Stimulated activated CD4-positive, alpha-beta T cell treated with anti-CD3 and anti-CD28 coated beads, Interleukin-4, amount 100 ng/mL, for 48 hours (primary cell): Measurements from ENCODE around the gene SEC22A.

ENCODE experiments used
- DNase-seq, 2 donors: peaks; one replicate each; pipeline ENCODE4 v3.0.0-alpha.2; 2020; ENCODE audit warnings: low read depth in 2 of 2

The SEC22A gene

GRCh38 chr3:123201557-123202427 is at the start of gene SEC22A:
TSS of gene SEC22A (plus strand) at chr3:123201943. CDS start at chr3:123209218, 7,275 bp downstream.
- DNase-seq = peak; percentile 92

- no peak for DNase-seq
These were observed 49.1 kb upstream of the SEC22A start for GRCh38 chr3:123152687-123153086.

- no peak for DNase-seq
These were observed 48.4 kb upstream of the SEC22A start for GRCh38 chr3:123153125-123154019.

- DNase-seq = no peak
These were observed 47.4 kb upstream of the SEC22A start for GRCh38 chr3:123154020-123154985.

- no peak for DNase-seq
These were observed 46.2 kb upstream of the SEC22A start for GRCh38 chr3:123155471-123156011.

- no peak for DNase-seq
These were observed 45.3 kb upstream of the SEC22A start for GRCh38 chr3:123156276-123156995.

GRCh38 chr3:123157209-123157597 is 44.5 kb upstream of the SEC22A start:
- DNase-seq = no peak

- DNase-seq = no peak
These were observed 44.0 kb upstream of the SEC22A start for GRCh38 chr3:123157598-123158287.

- DNase-seq = no peak
These were observed 43.4 kb upstream of the SEC22A start for GRCh38 chr3:123158330-123158729.

GRCh38 chr3:123158899-123159390 is 42.8 kb upstream of the SEC22A start:
- no peak for DNase-seq

- DNase-seq = no peak
These were observed 41.7 kb upstream of the SEC22A start for GRCh38 chr3:123159926-123160635.

GRCh38 chr3:123161167-123161566 is 40.6 kb upstream of the SEC22A start:
- no peak for DNase-seq

- DNase-seq = no peak
These were observed 38.6 kb upstream of the SEC22A start for GRCh38 chr3:123163141-123163540.

GRCh38 chr3:123165163-123165562 is 36.6 kb upstream of the SEC22A start:
- no peak for DNase-seq

- DNase-seq = no peak
These were observed 34.1 kb upstream of the SEC22A start for GRCh38 chr3:123167686-123168085.

GRCh38 chr3:123168122-123168521 is 33.6 kb upstream of the SEC22A start:
- DNase-seq = no peak

- no peak for DNase-seq
These were observed 33.1 kb upstream of the SEC22A start for GRCh38 chr3:123168605-123169004.

GRCh38 chr3:123169492-123169929 is 32.2 kb upstream of the SEC22A start:
- no peak for DNase-seq

- no peak for DNase-seq
These were observed 31.8 kb upstream of the SEC22A start for GRCh38 chr3:123169930-123170329.
